Tibial nerve (tissue), 4 donors: ENCODE data around the gene CXXC5. TPM values are rescaled to one million over a fixed set of nuclear protein-coding genes. Genes with fewer than 3 reads are reported as not detected.
"Not testable (repeated sequence)": the region's sequence is repeated elsewhere in the genome, so short reads cannot be mapped to it uniquely, and the experiment has no call there.

Experiments
- DNase-seq, 2 donors: peaks; one replicate each; pipeline ENCODE4 v3.0.0-alpha.2; 2019; ENCODE audit warnings: low spot score in 2 of 2
- H3K27ac ChIP-seq, 4 donors: fragments of 200-600 bp; sonication (generic) in 3 of 4; one replicate each; pipeline ENCODE4 v1.5.1; 2017 to 2019; ENCODE audit warnings: mild to moderate bottlenecking in 1 of 4
- H3K27me3 ChIP-seq, 2 donors: fragments of 200-600 bp; sonication (generic) in 1 of 2; one replicate each; pipeline versions ENCODE4 v1.5.1 to v1.6.0; 2017 to 2019
- H3K36me3 ChIP-seq, 3 donors: fragments of 200-600 bp; sonication (generic); one replicate each; pipeline ENCODE4 v1.5.1; 2018 to 2019
- H3K4me1 ChIP-seq, 4 donors: fragments of 200-600 bp; sonication (generic) in 3 of 4; one replicate each; pipeline ENCODE4 v1.5.1; 2017 to 2019
- H3K4me3 ChIP-seq, 4 donors: fragments of 200-600 bp; sonication (generic) in 3 of 4; one replicate each; pipeline ENCODE4 v1.5.1; 2017 to 2019; ENCODE audit warnings: mild to moderate bottlenecking in 1 of 4, moderate library complexity in 1 of 4
- H3K9me3 ChIP-seq, 4 donors: fragments of 200-600 bp; sonication (generic) in 3 of 4; one replicate each; pipeline ENCODE4 v1.5.1; 2017 to 2019
- CTCF ChIP-seq, 5 experiments: fragments of 200-600 bp in 3 of 5; fragments of 450-650 bp in 2 of 5; sonication (generic) in 3 of 5; IDR thresholded peaks; one replicate each; pipeline ENCODE4 v1.5.1; 2016 to 2019; ENCODE audit warnings: antibody characterized with exemption in 5 of 5, mild to moderate bottlenecking in 3 of 5, moderate library complexity in 2 of 5
- EP300 ChIP-seq, 2 donors: sonication (generic); formaldehyde crosslinking; IDR thresholded peaks; one replicate each; pipeline ENCODE4 v1.6.1; 2017; ENCODE audit warnings: antibody characterized with exemption in 2 of 2, mild to moderate bottlenecking in 1 of 2
- POLR2A ChIP-seq, 2 donors: fragments of 450-650 bp; IDR thresholded peaks; one replicate each; pipeline ENCODE4 v1.6.1; 2017; ENCODE audit warnings: antibody characterized with exemption in 2 of 2, mild to moderate bottlenecking in 2 of 2, moderate library complexity in 2 of 2
- WGBS, 2 donors: methylation state at CpG; one replicate each; pipeline ENCODE4 v1.1.5; 2018; 5-methylcytosine and 5-hydroxymethylcytosine counted together
- total RNA-seq, 4 donors: library from RNA; depleted of rRNA; stranded (reverse); fragments of >200 nt; gene quantifications; one replicate each; pipeline ENCODE4 v1.1.0, GENCODE V29; 2016

CXXC5 gene
- total RNA-seq, 4 donors from 2014 or later: 45.0 to 80.4 (median 67.0) TPM

- 91% methylated on average over 5 of the region's 5 CpGs for WGBS, 2 donors
- Histone ChIP-seq H3K4me3 (no peak overlapping the region), H3K4me1 (peaks cover 0 to 45% (median 6%) of the 10 kb centered on the region in 4 donors), H3K9me3 (no peaks in the 10 kb centered on the region), H3K27ac (no peak overlapping the region), H3K36me3 (peaks cover 0 to 24% (median 3%) of the 10 kb centered on the region in 3 donors), H3K27me3 (no peaks in the 10 kb centered on the region)
- DNase-seq: no peak
- TF ChIP-seq POLR2A (IDR thresholded peaks at IDR 0.05) (no peak), EP300 (IDR thresholded peaks at IDR 0.05) (no peak), CTCF (IDR thresholded peaks at IDR 0.05) (no peak)
Measured at GRCh38 chr5:139611703-139612584, 36.2 kb upstream of the CXXC5 start.

GRCh38 chr5:139619861-139620260 is 28.3 kb upstream of the CXXC5 start:
- H3K4me3 ChIP-seq: no peak overlapping the region
- 71 to 74% methylated on average over 5 of the region's 5 CpGs for WGBS, 2 donors
- H3K9me3 ChIP-seq: no peaks in the 10 kb centered on the region
- peaks cover 6 to 73% (median 8%) of the 10 kb centered on the region in 3 donors for H3K36me3 ChIP-seq
- no peaks in the 10 kb centered on the region for H3K4me1 ChIP-seq
- H3K27me3 ChIP-seq: no peaks in the 10 kb centered on the region
- no peak overlapping the region for H3K27ac ChIP-seq
- no peak for TF ChIP-seq EP300 (IDR thresholded peaks at IDR 0.05)
- TF ChIP-seq POLR2A (IDR thresholded peaks at IDR 0.05): no peak
- no peak for TF ChIP-seq CTCF (IDR thresholded peaks at IDR 0.05)
- no peak for DNase-seq

GRCh38 chr5:139625398-139625797 is 22.8 kb upstream of the CXXC5 start:
- 84 to 89% methylated on average over 5 of the region's 5 CpGs for WGBS, 2 donors
- peaks cover 9 to 82% (median 13%) of the 10 kb centered on the region in 3 donors for H3K36me3 ChIP-seq
- not testable (repeated sequence) for H3K4me3 ChIP-seq, H3K27ac ChIP-seq, H3K9me3 ChIP-seq, DNase-seq, H3K27me3 ChIP-seq, H3K4me1 ChIP-seq

GRCh38 chr5:139630855-139631254 is 17.3 kb upstream of the CXXC5 start:
- no peak for DNase-seq
- TF ChIP-seq POLR2A (IDR thresholded peaks at IDR 0.05) (no peak), CTCF (IDR thresholded peaks at IDR 0.05) (no peak), EP300 (IDR thresholded peaks at IDR 0.05) (no peak)
- peaks cover 5 to 42% (median 7%) of the 10 kb centered on the region in 3 donors for H3K36me3 ChIP-seq
- no peaks in the 10 kb centered on the region for H3K27me3 ChIP-seq
- H3K4me1 ChIP-seq: peaks cover 0 to 20% (median 8%) of the 10 kb centered on the region in 4 donors
- no peak overlapping the region for H3K4me3 ChIP-seq
- H3K9me3 ChIP-seq: no peaks in the 10 kb centered on the region
- H3K27ac ChIP-seq: no peak overlapping the region

GRCh38 chr5:139631520-139632165 is 16.5 kb upstream of the CXXC5 start:
- peaks cover 0 to 34% (median 4%) of the 10 kb centered on the region in 3 donors for H3K36me3 ChIP-seq
- TF ChIP-seq POLR2A (IDR thresholded peaks at IDR 0.05): no peak
- TF ChIP-seq EP300 (IDR thresholded peaks at IDR 0.05): no peak
- TF ChIP-seq CTCF (IDR thresholded peaks at IDR 0.05): no peak
- DNase-seq: no peak

More at GRCh38 chr5:139631520-139632165, 16.5 kb upstream of the CXXC5 start:
- 76 to 79% methylated on average over 3 of the region's 3 CpGs for WGBS, 2 donors
- Histone ChIP-seq H3K9me3 (no peaks in the 10 kb centered on the region), H3K4me1 (peaks cover 5 to 28% (median 16%) of the 10 kb centered on the region in 4 donors), H3K27ac (no peak overlapping the region), H3K27me3 (no peaks in the 10 kb centered on the region), H3K4me3 (no peak overlapping the region)
